DND-41 (cell line): Measurements from ENCODE around the gene FOLR2.

ENCODE experiments used
- ATAC-seq: fragments of 200-7000 bp; cut with Tn5 transposase; 3 replicates; pipeline ENCODE4 v1.9.1; 2021; ENCODE audit warnings: low read depth; ENCODE audit not compliant: insufficient read depth
- DNase-seq: peaks from one replicate; pipeline ENCODE4 v3.0.0-alpha.2; 2020
- H2AFZ ChIP-seq: 2 replicates; pipeline ENCODE4 v1.6.0; 2012; ENCODE audit warnings: low read depth, low read length
- H3K27ac ChIP-seq: 2 replicates; pipeline ENCODE4 v1.5.1; 2012; ENCODE audit warnings: low read length, inconsistent platforms
- H3K27me3 ChIP-seq: fragments of 200-600 bp; sonication (generic); 2 replicates; pipeline ENCODE4 v1.6.0; 2012; ENCODE audit warnings: low read length, mild to moderate bottlenecking, inconsistent platforms; ENCODE audit not compliant: insufficient read depth, poor library complexity
- H3K36me3 ChIP-seq: 2 replicates; pipeline ENCODE4 v1.5.1; 2012; ENCODE audit warnings: low read length, inconsistent platforms; ENCODE audit not compliant: insufficient read depth
- H3K4me1 ChIP-seq: 2 replicates; pipeline ENCODE4 v1.5.1; 2012; ENCODE audit warnings: mild to moderate bottlenecking, low read length; ENCODE audit not compliant: insufficient read depth
- H3K4me2 ChIP-seq: 2 replicates; pipeline ENCODE4 v1.6.0; 2012; ENCODE audit warnings: mild to moderate bottlenecking, moderate library complexity, low read length, inconsistent platforms; ENCODE audit not compliant: insufficient read depth
- H3K4me3 ChIP-seq, 2 experiments: fragments of 200-600 bp in 1 of 2; shearing (Covaris generic) in 1 of 2; 2 replicates each; pipeline ENCODE4 v1.5.1; 2012 to 2016; ENCODE audit warnings: inconsistent platforms in 2 of 2, low read length in 2 of 2, mild to moderate bottlenecking in 2 of 2, low read depth in 1 of 2, moderate library complexity in 1 of 2
- H3K79me2 ChIP-seq: 2 replicates; pipeline ENCODE4 v1.6.0; 2012; ENCODE audit warnings: low read length, inconsistent platforms; ENCODE audit not compliant: insufficient read depth
- H3K9ac ChIP-seq: 2 replicates; pipeline ENCODE4 v1.6.0; 2012; ENCODE audit warnings: low read depth, mild to moderate bottlenecking, inconsistent platforms, low read length, moderate library complexity
- H3K9me3 ChIP-seq: 2 replicates; pipeline ENCODE4 v1.5.1; 2012; ENCODE audit warnings: low read length, moderate library complexity, mild to moderate bottlenecking, inconsistent platforms; ENCODE audit not compliant: insufficient read depth, severe bottlenecking
- H4K20me1 ChIP-seq: 2 replicates; pipeline ENCODE4 v1.6.0; 2012; ENCODE audit warnings: low read length; ENCODE audit not compliant: insufficient read depth
- EZH2 ChIP-seq: IDR thresholded peaks from 3 replicates; pipeline ENCODE4 v1.6.1; 2012; ENCODE audit warnings: borderline replicate concordance, low read depth, mild to moderate bottlenecking, moderate library complexity, low read length, inconsistent platforms; ENCODE audit not compliant: severe bottlenecking
- TF ChIP-seq, protein P1 (sequence below): IDR thresholded peaks from 2 replicates; pipeline ENCODE4 v1.5.1; 2012; ENCODE audit warnings: borderline replicate concordance, low read length, moderate library complexity, mild to moderate bottlenecking; ENCODE audit not compliant: poor library complexity, severe bottlenecking; ENCODE audit errors: extremely low read depth

FOLR2 gene

GRCh38 chr11:72245263-72245816, 28.7 kb downstream of the FOLR2 start:
- H3K27ac ChIP-seq: no peak overlapping the region
- DNase-seq: no peak
- H3K27me3 ChIP-seq: peaks cover 9% of the 10 kb centered on the region
- no peak for ATAC-seq
- H3K4me1 ChIP-seq: no peaks in the 10 kb centered on the region
- H3K36me3 ChIP-seq: no peaks in the 10 kb centered on the region
- no peaks in the 10 kb centered on the region for H3K9me3 ChIP-seq
- H3K4me3 ChIP-seq: no peak overlapping the region
- H3K4me2 ChIP-seq: no peak overlapping the region
- H2AFZ ChIP-seq: no peak overlapping the region
- no peaks in the 10 kb centered on the region; the same call in 1 of the 2 replicates for H4K20me1 ChIP-seq
- no peak for TF ChIP-seq EZH2
- TF ChIP-seq, protein P1, sequence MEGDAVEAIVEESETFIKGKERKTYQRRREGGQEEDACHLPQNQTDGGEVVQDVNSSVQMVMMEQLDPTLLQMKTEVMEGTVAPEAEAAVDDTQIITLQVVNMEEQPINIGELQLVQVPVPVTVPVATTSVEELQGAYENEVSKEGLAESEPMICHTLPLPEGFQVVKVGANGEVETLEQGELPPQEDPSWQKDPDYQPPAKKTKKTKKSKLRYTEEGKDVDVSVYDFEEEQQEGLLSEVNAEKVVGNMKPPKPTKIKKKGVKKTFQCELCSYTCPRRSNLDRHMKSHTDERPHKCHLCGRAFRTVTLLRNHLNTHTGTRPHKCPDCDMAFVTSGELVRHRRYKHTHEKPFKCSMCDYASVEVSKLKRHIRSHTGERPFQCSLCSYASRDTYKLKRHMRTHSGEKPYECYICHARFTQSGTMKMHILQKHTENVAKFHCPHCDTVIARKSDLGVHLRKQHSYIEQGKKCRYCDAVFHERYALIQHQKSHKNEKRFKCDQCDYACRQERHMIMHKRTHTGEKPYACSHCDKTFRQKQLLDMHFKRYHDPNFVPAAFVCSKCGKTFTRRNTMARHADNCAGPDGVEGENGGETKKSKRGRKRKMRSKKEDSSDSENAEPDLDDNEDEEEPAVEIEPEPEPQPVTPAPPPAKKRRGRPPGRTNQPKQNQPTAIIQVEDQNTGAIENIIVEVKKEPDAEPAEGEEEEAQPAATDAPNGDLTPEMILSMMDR: no peak
- no peak overlapping the region for H3K9ac ChIP-seq
- no peaks in the 10 kb centered on the region for H3K79me2 ChIP-seq

DNA sequence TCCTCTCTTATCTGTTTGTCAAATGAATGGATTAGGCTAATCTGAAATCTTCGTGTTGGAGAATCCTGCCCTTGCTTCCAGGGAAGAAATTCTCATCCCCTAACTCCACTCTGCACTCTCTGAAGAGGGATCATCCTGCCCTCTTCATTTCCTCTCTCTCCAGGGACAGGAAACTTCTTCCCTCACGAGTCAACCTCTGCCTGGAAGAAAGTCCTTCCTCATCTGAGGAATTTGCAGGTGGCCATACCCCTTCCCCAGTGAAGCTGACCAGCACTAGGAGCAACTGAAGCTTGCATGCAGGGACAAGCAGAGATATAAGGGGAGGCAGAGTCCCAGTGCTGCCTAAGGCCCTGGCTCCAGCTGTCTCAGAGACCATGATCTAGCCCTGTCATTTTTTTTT, 31.0 kb downstream of the FOLR2 start:
- peaks cover 9% of the 10 kb centered on the region for H3K27me3 ChIP-seq
- ATAC-seq: no peak
- H3K27ac ChIP-seq: no peak overlapping the region

GRCh38 chr11:72249961-72250360, 33.4 kb downstream of the FOLR2 start:
- Histone ChIP-seq H3K79me2 (no peaks in the 10 kb centered on the region), H3K36me3 (no peaks in the 10 kb centered on the region), H3K4me3 (no peak overlapping the region), H4K20me1 (no peaks in the 10 kb centered on the region; the same call in 1 of the 2 replicates), H3K9me3 (no peaks in the 10 kb centered on the region), H3K9ac (no peak overlapping the region), H3K27me3 (peaks cover 9% of the 10 kb centered on the region), H3K4me2 (no peak overlapping the region), H3K4me1 (no peaks in the 10 kb centered on the region), H2AFZ (no peak overlapping the region), H3K27ac (no peak overlapping the region)
- no peak for DNase-seq
- no peak for TF ChIP-seq EZH2
- TF ChIP-seq, protein P1: no peak
- no peak for ATAC-seq

More for the DNA sequence above, 31.0 kb downstream of the FOLR2 start:
- Histone ChIP-seq H2AFZ (no peak overlapping the region), H3K4me2 (no peak overlapping the region), H4K20me1 (no peaks in the 10 kb centered on the region; the same call in 1 of the 2 replicates), H3K36me3 (no peaks in the 10 kb centered on the region), H3K4me3 (no peak overlapping the region), H3K9me3 (no peaks in the 10 kb centered on the region), H3K4me1 (no peaks in the 10 kb centered on the region), H3K9ac (no peak overlapping the region), H3K79me2 (no peaks in the 10 kb centered on the region)
- DNase-seq: no peak
- no peak for TF ChIP-seq EZH2

DNA sequence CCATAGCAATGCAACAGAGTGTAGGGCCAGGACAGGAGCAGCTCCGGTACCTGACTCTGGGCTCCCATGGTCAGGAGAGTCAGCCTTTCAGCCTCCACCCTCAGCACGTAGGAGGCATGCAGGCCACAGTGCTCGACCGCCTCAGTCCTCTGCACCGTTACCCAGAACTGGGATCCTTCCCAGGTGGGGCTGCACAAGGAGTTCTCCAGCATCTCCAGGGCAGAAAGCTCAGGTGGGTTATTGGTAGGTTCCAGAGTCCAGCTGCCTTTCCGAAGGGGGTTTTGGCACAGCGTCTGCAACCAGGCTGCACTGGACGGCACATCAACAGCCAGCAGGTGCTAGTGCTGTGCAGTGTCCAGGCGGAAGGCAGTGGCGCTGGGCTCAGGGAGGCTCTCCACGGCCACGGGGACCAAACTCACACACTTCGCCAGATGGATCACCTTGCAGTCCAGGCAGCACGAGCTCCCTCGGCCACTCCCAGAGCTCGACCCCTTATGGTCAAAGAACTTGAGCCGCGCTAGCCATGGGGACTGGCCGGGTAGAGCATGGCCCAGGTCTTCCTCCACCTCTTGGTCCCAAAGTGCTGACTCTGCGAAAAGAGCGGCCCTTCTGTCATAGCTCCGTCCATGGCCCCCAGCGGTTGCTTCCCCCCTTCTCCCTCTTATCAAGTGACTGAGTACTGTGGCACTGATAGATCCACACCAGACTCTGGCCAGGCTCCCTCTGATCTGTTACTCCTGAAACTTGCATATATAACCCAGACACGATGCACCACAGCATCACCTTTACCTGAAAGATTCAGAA, 34.3 kb downstream of the FOLR2 start:
- Histone ChIP-seq H3K4me3 (no peak overlapping the region), H4K20me1 (no peaks in the 10 kb centered on the region; the same call in 1 of the 2 replicates), H3K4me2 (no peak overlapping the region), H3K79me2 (no peaks in the 10 kb centered on the region), H3K9ac (no peak overlapping the region), H2AFZ (no peak overlapping the region), H3K27ac (no peak overlapping the region), H3K9me3 (no peaks in the 10 kb centered on the region), H3K27me3 (peaks cover 9% of the 10 kb centered on the region), H3K4me1 (no peaks in the 10 kb centered on the region), H3K36me3 (no peaks in the 10 kb centered on the region)
- DNase-seq (no peak), ATAC-seq (no peak)
- TF ChIP-seq EZH2: no peak
- TF ChIP-seq, protein P1: no peak
